GM18505 (cell line): ENCODE results near the gene PCSK5.
"Not testable (repeated sequence)": the region's sequence is repeated elsewhere in the genome, so short reads cannot be mapped to it uniquely, and the experiment has no call there.

Experiments used
- ATAC-seq: cut with Tn5 transposase; IDR thresholded peaks from one replicate; pipeline ENCODE4 v1.9.1; 2021; ENCODE audit not compliant: unreplicated experiment
- POLR2A ChIP-seq: IDR thresholded peaks from 4 replicates; pipeline ENCODE4 v1.6.1; 2011; ENCODE audit warnings: borderline replicate concordance; ENCODE audit not compliant: insufficient read depth, insufficient read length; ENCODE audit errors: extremely low read depth

PCSK5 gene

DNA sequence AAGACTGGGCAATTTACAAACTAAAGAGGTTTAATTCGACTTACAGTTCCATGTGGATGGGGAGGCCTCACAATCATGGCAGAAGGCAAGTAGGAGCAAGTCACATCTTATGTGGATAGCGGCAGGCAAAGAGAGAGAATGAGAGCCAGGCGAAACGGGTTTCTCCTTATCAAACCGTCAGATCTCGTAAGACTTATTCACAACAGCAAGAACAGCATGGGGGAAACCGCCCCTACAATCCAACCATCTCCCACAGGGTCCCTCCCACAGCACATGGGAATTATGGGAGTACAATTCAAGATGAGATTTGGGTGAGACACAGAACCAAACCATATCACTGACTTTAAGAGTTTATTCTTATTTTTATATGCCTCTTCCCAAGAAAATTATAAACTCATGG lies 443.5 kb downstream of the PCSK5 start:
- no peak for TF ChIP-seq POLR2A
- ATAC-seq: no peak

DNA sequence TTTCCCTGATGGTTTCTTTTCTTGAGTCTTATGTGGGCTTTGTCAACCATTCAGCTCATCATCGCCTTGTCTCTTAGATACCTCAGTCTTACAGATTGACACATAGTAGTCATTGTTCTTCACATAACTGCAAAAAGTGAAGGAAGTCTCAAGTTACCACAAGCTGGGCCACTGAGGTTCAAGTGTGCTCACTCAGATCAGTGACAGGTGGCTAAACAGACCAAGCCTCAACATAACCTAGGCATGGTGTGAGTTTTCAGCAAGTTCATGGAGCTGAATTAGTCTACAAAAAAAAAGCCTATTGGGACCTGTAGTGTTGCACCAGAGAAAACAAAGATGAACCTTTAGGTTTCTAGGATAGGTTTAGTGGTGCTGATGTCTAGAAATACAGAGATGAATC lies 445.6 kb downstream of the PCSK5 start:
- TF ChIP-seq POLR2A: no peak
- no peak for ATAC-seq

DNA sequence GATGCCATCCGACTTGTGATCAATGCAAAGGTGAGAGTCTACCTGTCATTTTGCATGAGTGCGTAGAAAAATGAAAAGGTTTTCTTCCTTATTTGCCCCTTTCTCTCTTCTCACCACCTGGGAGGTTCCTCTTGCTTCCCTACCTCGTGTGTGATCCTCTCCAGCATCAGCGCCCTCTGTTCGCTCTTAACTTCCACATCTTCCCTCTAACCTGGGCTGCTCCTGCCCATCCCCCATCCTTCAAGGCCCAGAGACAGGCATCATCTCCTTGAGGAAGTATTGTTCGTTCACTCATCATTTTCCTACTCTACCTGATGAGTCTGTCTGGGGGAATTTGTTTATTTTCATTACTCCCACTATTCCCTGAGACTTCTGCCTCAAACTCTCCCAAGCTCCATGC lies 447.9 kb downstream of the PCSK5 start:
- TF ChIP-seq POLR2A: no peak
- ATAC-seq: no peak

DNA sequence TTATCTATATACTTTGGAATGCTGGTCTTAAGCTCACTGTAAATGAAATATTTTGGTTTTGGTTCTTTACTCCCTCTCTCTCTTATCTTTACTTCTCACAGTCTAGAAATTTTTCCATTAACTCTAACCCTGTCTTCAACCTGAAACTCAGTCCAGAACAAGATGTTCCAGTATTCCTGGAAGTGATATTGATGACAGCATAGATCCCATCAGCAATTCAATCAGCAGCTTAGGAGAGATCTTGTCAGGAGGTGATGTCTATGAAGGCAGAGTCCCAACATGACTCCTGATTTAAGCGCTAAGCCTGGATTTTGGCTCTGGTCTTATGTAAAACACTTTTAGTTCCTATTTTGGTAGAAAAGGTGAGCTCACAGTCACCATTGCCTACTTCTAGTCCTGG lies 451.1 kb downstream of the PCSK5 start:
- no peak for ATAC-seq
- TF ChIP-seq POLR2A: no peak

DNA sequence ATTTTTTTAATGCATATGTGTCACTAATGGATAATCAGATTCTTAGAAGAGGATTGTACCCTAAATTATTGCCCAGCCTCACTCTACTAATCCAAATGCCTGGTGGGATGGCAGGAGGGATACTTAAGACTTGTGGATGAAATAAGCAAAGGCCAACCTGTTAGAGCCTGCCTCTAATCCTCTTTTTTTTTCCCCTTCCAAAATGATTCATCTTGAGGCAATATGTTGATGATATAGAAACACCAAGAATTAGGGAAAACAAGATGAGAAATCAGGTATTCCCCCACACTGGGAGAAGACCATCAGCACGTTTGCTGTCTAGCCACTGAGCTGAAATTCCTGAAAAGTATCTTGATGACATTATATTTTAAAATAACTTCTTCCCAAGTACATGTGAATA lies 451.7 kb downstream of the PCSK5 start:
- ATAC-seq: no peak
- TF ChIP-seq POLR2A: no peak

DNA sequence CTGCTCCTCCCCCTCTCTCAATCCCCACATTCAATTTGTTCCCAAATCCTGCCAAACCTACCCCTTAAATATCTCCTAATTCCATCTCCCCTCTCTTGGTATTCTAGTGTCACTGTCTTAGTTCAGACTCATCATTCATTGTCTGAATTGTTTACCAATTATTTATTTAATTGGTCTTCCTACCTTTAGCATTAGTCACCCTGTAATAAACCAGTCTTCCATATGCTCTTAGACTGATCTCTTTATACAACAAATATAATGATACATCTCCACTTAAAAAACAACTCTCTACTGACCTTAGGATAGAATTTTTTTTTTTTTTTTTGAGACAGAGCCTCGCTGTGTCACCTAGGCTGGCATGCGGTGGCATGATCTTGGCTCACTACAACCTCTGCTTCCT lies 452.4 kb downstream of the PCSK5 start:
- no peak for TF ChIP-seq POLR2A
- ATAC-seq: no peak

DNA sequence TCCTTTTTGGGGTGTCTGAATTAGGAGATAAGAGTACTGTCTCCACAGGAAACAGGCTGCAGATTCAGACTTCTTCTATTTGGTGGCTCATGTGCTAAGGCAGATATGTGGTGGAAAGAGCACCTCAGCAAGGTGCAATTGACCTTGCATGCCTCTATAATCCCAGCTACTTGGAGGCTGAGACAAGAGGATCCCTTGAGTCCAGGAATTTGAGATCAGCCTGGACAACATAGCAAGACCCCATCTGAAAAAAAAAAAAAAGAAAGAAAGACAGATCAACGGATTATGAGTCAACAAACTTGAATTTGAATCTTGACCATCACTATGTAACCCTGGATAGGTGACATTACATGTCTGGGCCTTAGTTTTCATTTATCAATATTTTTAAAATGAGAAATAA lies 459.4 kb downstream of the PCSK5 start:
- TF ChIP-seq POLR2A: no peak
- no peak for ATAC-seq

DNA sequence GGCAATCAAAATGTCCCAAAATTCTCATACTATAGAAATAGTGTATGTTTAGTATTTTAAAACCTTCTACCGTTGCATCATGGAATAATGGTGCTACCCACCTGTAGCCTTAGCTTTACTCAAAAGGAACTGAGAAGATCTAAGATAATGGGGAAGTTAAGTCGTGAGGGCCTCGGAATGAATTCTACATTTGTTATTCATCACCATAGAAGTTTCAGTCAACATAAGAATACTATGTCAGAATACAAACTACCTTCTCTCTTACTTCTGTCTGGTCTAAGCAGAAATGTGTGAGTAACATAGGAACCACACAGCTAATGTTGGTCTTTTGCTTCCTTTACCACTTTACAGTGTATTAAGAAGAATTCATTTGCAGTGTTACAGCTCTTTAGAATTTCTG lies 460.5 kb downstream of the PCSK5 start:
- no peak for TF ChIP-seq POLR2A
- no peak for ATAC-seq

DNA sequence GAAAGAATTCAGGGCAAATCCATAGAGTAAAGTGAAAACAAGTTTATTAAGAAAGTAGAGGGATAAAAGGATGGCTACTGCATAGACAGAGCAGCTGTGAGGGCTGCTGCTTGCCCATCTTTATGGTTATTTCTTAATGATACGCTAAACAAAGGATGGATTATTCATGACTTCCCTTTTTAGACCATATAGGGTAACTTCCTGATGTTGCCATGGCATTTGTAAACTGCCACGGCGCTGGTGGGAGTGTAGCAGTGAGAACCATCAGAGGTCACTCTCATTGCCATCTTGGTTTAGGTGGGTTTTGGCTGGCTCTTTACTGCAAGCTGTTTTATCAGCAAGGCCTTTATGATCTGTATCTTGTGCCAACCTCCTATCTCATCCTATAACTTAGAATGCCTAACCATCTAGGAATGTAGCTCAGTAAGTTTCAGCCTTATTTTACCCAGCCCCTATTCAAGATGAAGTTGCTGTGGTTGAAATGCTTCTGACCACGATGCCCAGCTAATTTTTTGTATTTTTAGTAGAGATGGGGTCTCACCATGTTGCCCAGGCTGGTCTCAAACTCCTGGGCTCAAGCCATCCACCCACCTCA lies 461.6 kb downstream of the PCSK5 start:
- ATAC-seq: no peak
- no peak for TF ChIP-seq POLR2A

DNA sequence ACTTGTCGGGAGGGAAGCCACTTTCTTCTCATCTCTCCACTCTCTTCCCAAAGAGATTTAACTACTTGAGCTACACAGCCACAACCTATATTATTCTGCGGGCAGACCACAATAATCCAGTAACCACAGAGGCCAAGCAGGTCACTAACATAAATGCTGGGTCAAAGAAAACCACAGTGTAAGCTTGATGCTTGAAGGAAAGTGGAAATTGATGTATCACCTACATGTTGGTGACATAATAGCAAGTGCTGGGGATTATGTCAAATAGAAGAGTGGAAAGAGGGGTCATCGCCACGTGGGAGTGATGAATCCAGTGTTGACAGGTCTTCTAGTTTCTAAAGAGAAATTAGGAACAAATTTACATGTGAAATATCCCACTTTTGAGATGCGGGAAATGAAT lies 462.8 kb downstream of the PCSK5 start:
- ATAC-seq: no peak
- TF ChIP-seq POLR2A: no peak

DNA sequence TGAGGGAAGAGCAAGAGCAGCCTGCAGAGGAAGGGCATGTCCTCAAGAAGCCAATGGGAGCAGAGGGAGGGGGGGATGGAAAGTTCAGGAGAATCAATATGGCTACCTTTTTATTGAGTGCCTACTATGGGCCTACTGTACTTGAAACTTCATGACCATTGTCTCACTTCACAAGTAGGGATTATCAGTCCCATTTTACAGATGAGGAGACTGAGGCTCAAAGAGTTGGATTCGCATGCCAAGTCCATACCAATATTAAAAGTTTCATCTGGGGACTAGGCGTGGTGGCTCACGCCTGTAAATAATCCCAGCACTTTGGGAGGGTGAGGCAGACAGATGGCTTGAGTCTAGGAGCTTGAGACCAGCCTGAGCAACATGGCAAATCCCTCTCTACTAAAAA lies 463.7 kb downstream of the PCSK5 start:
- TF ChIP-seq POLR2A: no peak
- ATAC-seq: no peak

DNA sequence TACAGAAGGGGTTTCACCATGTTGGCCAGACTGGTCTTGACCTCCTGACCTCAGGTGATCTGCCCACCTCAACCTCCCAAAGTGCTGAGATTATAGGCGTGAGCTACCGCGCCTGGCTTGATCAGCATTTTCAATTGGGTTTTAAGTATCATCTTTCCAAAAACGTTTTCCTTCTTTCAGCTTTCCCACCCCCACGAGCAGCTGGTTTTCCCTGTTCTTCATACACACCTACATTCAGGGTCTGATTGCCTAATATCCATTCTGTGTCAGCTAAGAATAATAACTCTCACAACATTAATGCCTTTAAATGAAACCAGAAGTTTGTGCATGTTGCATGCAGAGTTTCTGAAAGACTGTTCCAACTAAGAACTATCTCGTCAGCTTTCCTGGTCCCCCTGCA lies 465.4 kb downstream of the PCSK5 start:
- no peak for TF ChIP-seq POLR2A
- no peak for ATAC-seq

DNA sequence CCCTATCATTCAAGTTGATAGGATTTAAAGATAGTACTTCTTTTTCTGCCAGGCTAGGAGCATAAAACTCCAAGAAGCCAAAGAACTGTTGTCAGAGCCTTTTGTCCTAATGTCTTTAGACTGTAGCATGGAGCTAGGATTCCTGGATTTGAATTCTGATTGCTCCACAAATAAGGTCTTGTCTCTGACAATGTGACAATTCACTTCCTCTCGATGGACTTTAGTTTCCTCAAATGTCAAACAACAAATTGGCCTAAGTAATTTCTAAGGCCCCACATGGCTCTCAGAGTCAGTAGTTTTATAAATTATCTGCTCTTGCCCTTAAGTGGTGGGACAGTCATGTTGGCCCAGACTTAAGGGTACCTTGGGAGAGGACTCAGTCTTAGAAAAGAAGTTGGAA lies 467.1 kb downstream of the PCSK5 start:
- TF ChIP-seq POLR2A: no peak
- no peak for ATAC-seq

DNA sequence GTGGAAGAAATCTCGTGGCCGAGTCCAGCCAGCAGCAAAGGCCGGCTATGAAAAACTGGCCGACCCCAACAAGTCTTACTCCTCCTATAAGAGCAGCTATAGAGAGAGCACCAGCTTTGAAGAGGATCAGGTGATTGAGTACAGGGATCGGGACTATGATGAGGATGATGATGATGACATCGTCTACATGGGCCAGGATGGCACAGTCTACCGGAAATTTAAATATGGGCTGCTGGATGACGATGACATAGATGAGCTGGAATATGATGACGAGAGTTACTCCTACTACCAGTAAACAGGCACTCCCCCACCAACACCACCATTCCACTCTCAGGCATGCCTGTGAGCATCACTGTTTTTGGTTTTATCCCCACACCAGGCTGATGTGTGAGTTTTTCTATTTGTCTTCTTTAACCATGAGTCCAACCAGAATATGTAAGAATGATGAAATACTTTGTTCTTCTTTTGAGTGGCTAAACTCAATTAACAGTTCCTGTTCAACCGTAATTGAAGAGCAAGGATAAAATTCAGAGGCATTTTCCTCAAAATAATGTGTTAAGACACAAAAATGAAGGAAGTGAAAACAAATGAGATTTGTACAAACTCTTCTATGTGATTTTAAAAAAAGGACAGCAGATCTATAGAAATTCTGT lies 468.3 kb downstream of the PCSK5 start:
- TF ChIP-seq POLR2A: no peak
- no peak for ATAC-seq

DNA sequence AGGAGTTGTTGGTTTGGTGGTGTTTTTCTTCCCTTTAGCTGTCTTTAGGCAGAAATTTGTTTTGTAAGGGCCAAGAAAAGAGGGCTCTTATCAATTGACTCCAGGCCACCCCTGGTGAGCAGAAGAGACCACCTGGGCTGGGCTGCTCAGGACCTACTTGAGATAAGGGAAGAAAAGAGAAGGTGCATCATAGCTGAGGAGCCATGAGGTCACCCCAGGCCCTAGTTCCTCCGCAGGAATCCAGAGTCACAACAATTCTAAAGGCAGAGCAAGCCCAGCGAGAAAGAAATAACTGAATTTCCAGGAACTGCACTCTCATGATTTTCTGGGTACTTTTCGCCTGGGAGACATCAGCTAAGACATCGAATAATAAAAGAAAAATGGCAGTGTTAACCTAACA lies 468.9 kb downstream of the PCSK5 start:
- no peak for TF ChIP-seq POLR2A
- no peak for ATAC-seq

DNA sequence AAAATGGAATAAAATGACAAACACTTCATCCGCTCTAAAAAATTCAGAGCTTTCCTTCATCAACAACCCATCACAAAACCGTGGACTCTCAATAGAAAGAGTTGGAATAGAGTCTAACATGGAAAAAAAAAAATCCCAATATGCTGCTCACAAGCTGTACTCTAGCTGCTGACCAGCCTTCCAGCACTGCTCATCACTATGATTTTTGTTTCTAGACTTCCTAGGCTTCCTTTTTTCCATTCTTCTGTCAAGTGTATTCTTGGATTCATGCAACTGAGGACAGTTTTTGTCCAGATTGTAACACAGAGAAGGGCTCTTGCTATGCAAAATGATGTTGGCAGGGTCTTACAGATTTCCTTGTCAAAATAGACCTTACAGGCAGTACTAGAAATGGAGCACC lies 469.3 kb downstream of the PCSK5 start:
- no peak for ATAC-seq
- no peak for TF ChIP-seq POLR2A

DNA sequence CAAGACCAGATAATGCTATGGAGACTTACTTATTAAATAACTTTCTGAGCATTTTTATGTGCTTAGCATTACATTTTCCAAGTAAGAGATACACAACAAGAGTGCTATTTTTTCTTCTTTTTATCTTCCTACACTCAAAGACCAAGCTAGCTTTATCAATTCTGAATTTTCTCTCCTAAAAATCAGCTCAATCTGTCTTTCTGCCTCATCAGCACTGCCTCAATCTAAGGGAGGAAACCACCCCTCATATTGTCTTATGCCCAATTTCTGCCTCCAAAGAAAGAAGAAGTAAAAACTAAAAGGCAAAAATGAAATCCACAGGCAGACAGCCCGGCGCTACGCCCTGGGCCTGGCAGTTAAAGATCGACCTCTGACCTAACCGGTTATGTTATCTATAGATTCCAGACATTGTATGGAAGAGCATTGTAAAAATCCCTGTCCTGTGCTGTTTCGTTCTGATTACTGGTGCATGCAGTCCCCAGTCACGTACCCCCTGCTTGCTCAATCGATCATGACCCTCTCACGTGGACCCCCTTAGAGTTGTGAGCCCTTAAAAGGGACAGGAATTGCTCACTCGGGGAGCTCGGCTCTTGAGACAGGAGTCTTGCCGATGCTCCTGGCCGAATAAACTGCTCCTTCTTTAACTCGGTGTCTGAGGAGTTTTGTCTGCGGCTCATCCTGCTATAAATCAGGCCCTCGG lies 472.0 kb downstream of the PCSK5 start:
- not testable (repeated sequence) for ATAC-seq
